ENCODE measurements around the gene LLGL2.

- TF ChIP-seq CTCF (IDR thresholded peaks at IDR 0.05) (no peak), EZH2 (IDR thresholded peaks at IDR 0.05) (no peak), EZH2phosphoT487 (IDR thresholded peaks at IDR 0.05) (no peak)
These were observed 45.3 kb downstream of the LLGL2 start for GRCh38 chr17:75570772-75571171.

All from neural progenitor cell (in vitro differentiated cells).